ENCODE results near the gene MRPS18C. TPM values are rescaled to one million over a fixed set of nuclear protein-coding genes. Genes with fewer than 3 reads are reported as not detected.

MRPS18C gene
- total RNA-seq, 1 experiment from 2014 or later: 85.4 TPM

- no peak overlapping the region for H3K18ac ChIP-seq (ENCODE audit: insufficient read length, low read depth, low read length)
- no peaks in the 10 kb centered on the region for H3K4me1 ChIP-seq (ENCODE audit: insufficient read depth, low read length)
- H2BK5ac ChIP-seq (ENCODE audit: insufficient read length, low read length): no peak overlapping the region
- H3K9ac ChIP-seq (ENCODE audit: extremely low read depth, insufficient read length, low read length): no peak overlapping the region
- H3K79me2 ChIP-seq (ENCODE audit: insufficient read depth, low read length): no peaks in the 10 kb centered on the region
- H3K79me1 ChIP-seq (ENCODE audit: insufficient read depth, low read depth, low read length, poor library complexity, severe bottlenecking): no peaks in the 10 kb centered on the region
- no peaks in the 10 kb centered on the region for H3K9me3 ChIP-seq (ENCODE audit: control insufficient read depth, low read depth, low read length)
- H3K27me3 Mint-ChIP-seq (ENCODE audit: low read depth): no peaks in the 10 kb centered on the region
- no peak overlapping the region for H3K56ac ChIP-seq (ENCODE audit: insufficient read length, low read depth, low read length)
- H3K27ac Mint-ChIP-seq: no peak overlapping the region
- H2BK15ac ChIP-seq (ENCODE audit: low read depth, low read length): no peak overlapping the region
- no peak overlapping the region for H2BK12ac ChIP-seq (ENCODE audit: insufficient read length, low read depth, low read length)
- peaks cover 0 to 8% (median 5%) of the 10 kb centered on the region in 3 experiments; a peak in 4 of 7 replicates for H3K36me3 Mint-ChIP-seq (ENCODE audit: insufficient read depth in 1 of 3, low read depth in 3 of 3)
- H3K14ac ChIP-seq (ENCODE audit: insufficient read depth, low read length): no peak overlapping the region
- no peak overlapping the region for H3K23ac ChIP-seq (ENCODE audit: insufficient read length, low read depth, low read length)
- H3T11ph ChIP-seq (ENCODE audit: low read length): no peak overlapping the region
- H3K4me2 ChIP-seq (ENCODE audit: insufficient read depth, insufficient read length, low read length): no peak overlapping the region
- no peak for DNase-seq
- H2BK20ac ChIP-seq (ENCODE audit: low read depth, low read length, poor library complexity, severe bottlenecking): no peak overlapping the region
- H3K9me3 Mint-ChIP-seq: no peaks in the 10 kb centered on the region
- H2BK120ac ChIP-seq (ENCODE audit: low read depth, low read length, poor library complexity, severe bottlenecking): no peak overlapping the region
- no peak overlapping the region for H3K27ac ChIP-seq (ENCODE audit: insufficient read length, low read depth, low read length)
- no peak overlapping the region for H3K4me3 Mint-ChIP-seq
- H4K91ac ChIP-seq (ENCODE audit: insufficient read length, low read depth, low read length): no peak overlapping the region
- no peak for TF ChIP-seq CTCF (conservative IDR thresholded peaks at IDR 0.05)
- H4K20me1 ChIP-seq (ENCODE audit: control insufficient read depth, insufficient read depth, insufficient read length): no peaks in the 10 kb centered on the region
- no peak overlapping the region for H2AK5ac ChIP-seq (ENCODE audit: insufficient read length, low read length)
- no CpG with 5 or more reads among the region's 4 CpGs for WGBS (ENCODE audit: extremely low coverage, insufficient read length, low lambda C conversion rate)
- no peaks in the 10 kb centered on the region for H3K23me2 ChIP-seq (ENCODE audit: insufficient read length, low read depth, low read length, poor library complexity, severe bottlenecking)
- H3K4me1 Mint-ChIP-seq: no peaks in the 10 kb centered on the region
- H3K4ac ChIP-seq (ENCODE audit: low read depth, low read length): no peak overlapping the region
- no peak overlapping the region for H4K8ac ChIP-seq (replicated peaks; ENCODE audit: insufficient read length, low read depth, low read length)
- H2AFZ ChIP-seq (ENCODE audit: low read length): no peak overlapping the region
- H4K5ac ChIP-seq (ENCODE audit: insufficient read length, low read depth, low read length): no peak overlapping the region
- H3K27me3 ChIP-seq (ENCODE audit: insufficient read depth, low read length): no peaks in the 10 kb centered on the region
Measured at GRCh38 chr4:83417566-83417965, 38.3 kb upstream of the MRPS18C start.

Data from H9 (cell line).